ENCODE data around the gene AZIN2.

AZIN2 gene

DNA sequence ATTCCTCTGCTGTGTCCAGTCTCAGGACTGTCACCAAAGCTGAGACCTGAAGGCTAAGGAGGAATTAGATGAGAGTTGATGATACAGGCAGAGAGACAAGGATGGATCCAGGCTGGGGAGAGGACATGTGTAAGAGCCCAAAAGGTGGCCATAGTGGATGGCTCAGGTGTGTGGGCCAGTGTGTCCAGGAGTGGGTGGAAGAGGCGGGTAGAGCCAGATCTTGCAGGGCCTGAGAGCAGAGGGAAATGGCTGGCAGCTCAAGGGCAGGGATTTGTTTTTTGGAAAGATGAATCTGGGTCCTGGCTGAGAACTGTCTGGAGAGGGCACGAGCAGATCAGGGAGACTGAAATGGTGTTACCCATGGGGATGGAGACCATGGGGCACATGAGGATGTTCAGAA lies 38.1 kb downstream of the AZIN2 start:
- no peaks in the 10 kb centered on the region for H3K9me3 ChIP-seq (ENCODE audit: low read length)
- H3K4me3 ChIP-seq (ENCODE audit: low read depth, low read length, poor library complexity, severe bottlenecking), result no peak overlapping the region
- H2AFZ ChIP-seq (ENCODE audit: low read length), result no peak overlapping the region
- H3K9me2 ChIP-seq (ENCODE audit: low read depth, low read length), result no peaks in the 10 kb centered on the region
- H3K27ac ChIP-seq (ENCODE audit: low read depth, low read length, poor library complexity, severe bottlenecking), result no peak overlapping the region
- no peak for TF ChIP-seq EZH2 (IDR thresholded peaks at IDR 0.05; ENCODE audit: borderline replicate concordance, low read length)
- TF ChIP-seq, protein P1, sequence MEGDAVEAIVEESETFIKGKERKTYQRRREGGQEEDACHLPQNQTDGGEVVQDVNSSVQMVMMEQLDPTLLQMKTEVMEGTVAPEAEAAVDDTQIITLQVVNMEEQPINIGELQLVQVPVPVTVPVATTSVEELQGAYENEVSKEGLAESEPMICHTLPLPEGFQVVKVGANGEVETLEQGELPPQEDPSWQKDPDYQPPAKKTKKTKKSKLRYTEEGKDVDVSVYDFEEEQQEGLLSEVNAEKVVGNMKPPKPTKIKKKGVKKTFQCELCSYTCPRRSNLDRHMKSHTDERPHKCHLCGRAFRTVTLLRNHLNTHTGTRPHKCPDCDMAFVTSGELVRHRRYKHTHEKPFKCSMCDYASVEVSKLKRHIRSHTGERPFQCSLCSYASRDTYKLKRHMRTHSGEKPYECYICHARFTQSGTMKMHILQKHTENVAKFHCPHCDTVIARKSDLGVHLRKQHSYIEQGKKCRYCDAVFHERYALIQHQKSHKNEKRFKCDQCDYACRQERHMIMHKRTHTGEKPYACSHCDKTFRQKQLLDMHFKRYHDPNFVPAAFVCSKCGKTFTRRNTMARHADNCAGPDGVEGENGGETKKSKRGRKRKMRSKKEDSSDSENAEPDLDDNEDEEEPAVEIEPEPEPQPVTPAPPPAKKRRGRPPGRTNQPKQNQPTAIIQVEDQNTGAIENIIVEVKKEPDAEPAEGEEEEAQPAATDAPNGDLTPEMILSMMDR (IDR thresholded peaks at IDR 0.05; ENCODE audit: low read length), result no peak
- H3K9ac ChIP-seq (ENCODE audit: low read length), result no peak overlapping the region
- no peak overlapping the region for H3K4me2 ChIP-seq (ENCODE audit: low read length)
- no peaks in the 10 kb centered on the region for H3K4me1 ChIP-seq (ENCODE audit: insufficient read depth, low read length, severe bottlenecking)
- H3K79me2 ChIP-seq (ENCODE audit: insufficient read depth, low read length), result no peaks in the 10 kb centered on the region
- no peaks in the 10 kb centered on the region for H3K36me3 ChIP-seq (ENCODE audit: insufficient read depth, low read length)
- H4K20me1 ChIP-seq (ENCODE audit: insufficient read depth, low read length), result no peaks in the 10 kb centered on the region
- H3F3A ChIP-seq (ENCODE audit: insufficient read depth, low read length), result no peaks in the 10 kb centered on the region
- no peaks in the 10 kb centered on the region for H3K27me3 ChIP-seq (ENCODE audit: insufficient read depth, low read length)

DNA sequence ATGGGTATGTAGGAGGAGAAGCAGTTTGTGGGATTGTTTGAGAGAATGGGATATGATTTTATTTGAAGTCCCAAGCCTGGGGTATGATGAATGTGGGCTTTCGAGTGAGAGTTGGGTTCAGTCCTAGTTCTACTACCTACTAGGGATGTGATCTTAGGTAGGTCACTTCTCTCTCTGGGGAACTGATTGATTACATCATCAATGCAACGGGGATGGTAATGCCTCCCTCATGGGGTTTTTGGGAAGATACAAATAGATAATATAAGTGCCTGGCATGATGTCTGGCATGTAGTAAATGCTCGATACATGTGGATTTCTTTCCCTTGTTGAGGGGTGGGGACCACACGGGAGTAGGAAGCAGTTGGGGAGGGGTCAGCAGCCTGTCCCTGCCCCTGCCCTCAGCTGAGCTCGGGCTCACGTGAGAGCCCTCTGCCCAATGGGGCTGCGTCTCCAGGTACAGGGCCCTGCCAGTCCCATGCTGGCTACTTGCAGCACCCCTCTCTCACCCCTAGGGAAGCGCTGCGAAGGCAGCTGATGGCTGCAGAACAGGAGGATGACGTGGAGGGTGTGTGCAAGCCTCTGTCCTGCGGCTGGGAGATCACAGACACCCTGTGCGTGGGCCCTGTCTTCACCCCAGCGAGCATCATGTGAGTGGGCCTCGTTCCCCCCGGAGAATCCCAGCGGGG lies 38.7 kb downstream of the AZIN2 start:
- H3K4me2 ChIP-seq (ENCODE audit: low read length), result no peak overlapping the region
- H3K9me3 ChIP-seq (ENCODE audit: low read length), result no peaks in the 10 kb centered on the region
- H3K9me2 ChIP-seq (ENCODE audit: low read depth, low read length), result no peaks in the 10 kb centered on the region
- H3K36me3 ChIP-seq (ENCODE audit: insufficient read depth, low read length), result no peaks in the 10 kb centered on the region
- H3F3A ChIP-seq (ENCODE audit: insufficient read depth, low read length), result no peaks in the 10 kb centered on the region
- H3K27me3 ChIP-seq (ENCODE audit: insufficient read depth, low read length), result no peaks in the 10 kb centered on the region
- no peak overlapping the region for H3K9ac ChIP-seq (ENCODE audit: low read length)
- no peaks in the 10 kb centered on the region for H3K79me2 ChIP-seq (ENCODE audit: insufficient read depth, low read length)
- no peak overlapping the region for H2AFZ ChIP-seq (ENCODE audit: low read length)
- no peaks in the 10 kb centered on the region for H3K4me1 ChIP-seq (ENCODE audit: insufficient read depth, low read length, severe bottlenecking)
- no peaks in the 10 kb centered on the region for H4K20me1 ChIP-seq (ENCODE audit: insufficient read depth, low read length)
- no peak overlapping the region for H3K27ac ChIP-seq (ENCODE audit: low read depth, low read length, poor library complexity, severe bottlenecking)
- no peak overlapping the region for H3K4me3 ChIP-seq (ENCODE audit: low read depth, low read length, poor library complexity, severe bottlenecking)
- TF ChIP-seq, protein P1 (IDR thresholded peaks at IDR 0.05; ENCODE audit: low read length), result peak; percentile 10; the same call in 1 of the 2 replicates
- TF ChIP-seq EZH2 (IDR thresholded peaks at IDR 0.05; ENCODE audit: borderline replicate concordance, low read length), result no peak

DNA sequence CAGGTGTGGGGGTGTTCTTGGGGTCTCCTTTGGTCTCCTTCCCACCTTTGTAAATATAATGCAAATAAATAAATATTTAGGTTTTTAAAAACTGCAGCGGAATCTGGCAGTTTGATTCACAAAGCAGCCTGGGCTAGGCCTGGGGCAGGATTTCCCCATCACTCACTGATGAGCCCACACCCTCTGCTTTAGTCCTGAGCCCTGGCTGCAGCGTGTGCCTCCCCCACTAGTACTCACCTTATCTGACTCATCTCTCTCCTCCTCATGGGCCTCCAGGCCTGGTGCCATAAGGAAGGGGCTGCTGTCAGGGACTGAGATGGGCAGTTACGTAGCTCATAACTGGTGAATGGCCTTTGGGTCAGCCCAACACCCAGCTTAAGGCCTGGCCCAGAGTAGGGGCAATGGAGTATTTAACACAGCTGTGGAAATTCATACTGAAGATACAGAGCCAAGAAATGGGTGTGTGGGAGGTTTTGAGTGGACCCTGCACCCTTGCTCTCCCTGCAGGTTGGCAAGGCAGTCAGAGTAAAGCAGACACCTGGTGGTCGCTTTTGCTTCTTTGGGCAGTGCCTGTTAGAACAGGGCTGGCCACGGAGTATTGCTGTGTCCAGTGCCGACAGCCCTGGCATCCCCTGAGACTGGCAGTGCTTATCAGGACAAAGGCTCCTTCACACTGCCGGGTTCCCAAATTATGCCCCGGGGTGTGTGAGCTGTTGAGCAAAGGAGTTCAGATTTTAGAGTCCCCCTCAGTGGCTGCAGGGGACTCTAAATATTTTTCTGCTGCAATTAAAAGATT lies 39.7 kb downstream of the AZIN2 start:
- Histone ChIP-seq H3K9ac (ENCODE audit: low read length) (no peak overlapping the region), H3K4me1 (ENCODE audit: insufficient read depth, low read length, severe bottlenecking) (no peaks in the 10 kb centered on the region), H3K4me2 (ENCODE audit: low read length) (no peak overlapping the region)

More for the DNA sequence above, 39.7 kb downstream of the AZIN2 start:
- no peak overlapping the region for H3K4me3 ChIP-seq (ENCODE audit: low read depth, low read length, poor library complexity, severe bottlenecking)
- TF ChIP-seq, protein P1 (IDR thresholded peaks at IDR 0.05; ENCODE audit: low read length), result no peak
- no peak for TF ChIP-seq EZH2 (IDR thresholded peaks at IDR 0.05; ENCODE audit: borderline replicate concordance, low read length)
- no peaks in the 10 kb centered on the region for H3F3A ChIP-seq (ENCODE audit: insufficient read depth, low read length)
- no peaks in the 10 kb centered on the region for H3K36me3 ChIP-seq (ENCODE audit: insufficient read depth, low read length)
- no peaks in the 10 kb centered on the region for H3K9me2 ChIP-seq (ENCODE audit: low read depth, low read length)
- H2AFZ ChIP-seq (ENCODE audit: low read length), result no peak overlapping the region
- no peaks in the 10 kb centered on the region for H3K27me3 ChIP-seq (ENCODE audit: insufficient read depth, low read length)
- no peaks in the 10 kb centered on the region for H3K9me3 ChIP-seq (ENCODE audit: low read length)
- H3K79me2 ChIP-seq (ENCODE audit: insufficient read depth, low read length), result no peaks in the 10 kb centered on the region
- no peak overlapping the region for H3K27ac ChIP-seq (ENCODE audit: low read depth, low read length, poor library complexity, severe bottlenecking)
- H4K20me1 ChIP-seq (ENCODE audit: insufficient read depth, low read length), result no peaks in the 10 kb centered on the region
